C4-2B (cell line): ENCODE data around the gene SWAP70.

ENCODE experiments used
- H3K27ac ChIP-seq: fragments of 450-650 bp; 2 replicates; pipeline ENCODE4 v1.5.1; 2017
- ZFX ChIP-seq: fragments of 450-650 bp; IDR thresholded peaks from 2 replicates; pipeline ENCODE4 v1.6.1; 2017
- TF ChIP-seq, protein P1 (sequence below): fragments of 450-650 bp; conservative IDR thresholded peaks from 2 replicates; pipeline ENCODE4 v1.5.1; 2017; ENCODE audit warnings: mild to moderate bottlenecking

SWAP70 gene

DNA sequence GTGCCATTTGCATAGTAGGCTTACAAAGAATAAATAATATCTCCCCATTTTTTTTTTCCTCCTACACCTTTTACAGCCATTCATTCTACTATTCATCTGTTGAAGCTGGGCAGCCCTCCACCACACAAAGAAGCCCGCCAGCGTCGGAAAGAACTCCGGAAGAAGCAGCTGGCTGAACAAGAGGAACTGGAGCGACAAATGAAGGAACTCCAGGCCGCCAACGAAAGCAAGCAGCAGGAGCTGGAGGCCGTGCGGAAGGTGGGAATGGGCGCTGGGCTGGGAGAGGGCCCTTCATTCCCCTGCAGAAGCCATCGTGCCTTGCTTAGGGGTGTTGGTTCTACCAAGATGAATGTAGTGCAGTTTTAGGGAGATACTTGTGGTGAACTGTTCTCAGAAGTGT is 68.6 kb downstream of the SWAP70 start:
- H3K27ac ChIP-seq, result no peak overlapping the region
- no peak for TF ChIP-seq ZFX
- TF ChIP-seq, protein P1, sequence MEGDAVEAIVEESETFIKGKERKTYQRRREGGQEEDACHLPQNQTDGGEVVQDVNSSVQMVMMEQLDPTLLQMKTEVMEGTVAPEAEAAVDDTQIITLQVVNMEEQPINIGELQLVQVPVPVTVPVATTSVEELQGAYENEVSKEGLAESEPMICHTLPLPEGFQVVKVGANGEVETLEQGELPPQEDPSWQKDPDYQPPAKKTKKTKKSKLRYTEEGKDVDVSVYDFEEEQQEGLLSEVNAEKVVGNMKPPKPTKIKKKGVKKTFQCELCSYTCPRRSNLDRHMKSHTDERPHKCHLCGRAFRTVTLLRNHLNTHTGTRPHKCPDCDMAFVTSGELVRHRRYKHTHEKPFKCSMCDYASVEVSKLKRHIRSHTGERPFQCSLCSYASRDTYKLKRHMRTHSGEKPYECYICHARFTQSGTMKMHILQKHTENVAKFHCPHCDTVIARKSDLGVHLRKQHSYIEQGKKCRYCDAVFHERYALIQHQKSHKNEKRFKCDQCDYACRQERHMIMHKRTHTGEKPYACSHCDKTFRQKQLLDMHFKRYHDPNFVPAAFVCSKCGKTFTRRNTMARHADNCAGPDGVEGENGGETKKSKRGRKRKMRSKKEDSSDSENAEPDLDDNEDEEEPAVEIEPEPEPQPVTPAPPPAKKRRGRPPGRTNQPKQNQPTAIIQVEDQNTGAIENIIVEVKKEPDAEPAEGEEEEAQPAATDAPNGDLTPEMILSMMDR, result no peak

DNA sequence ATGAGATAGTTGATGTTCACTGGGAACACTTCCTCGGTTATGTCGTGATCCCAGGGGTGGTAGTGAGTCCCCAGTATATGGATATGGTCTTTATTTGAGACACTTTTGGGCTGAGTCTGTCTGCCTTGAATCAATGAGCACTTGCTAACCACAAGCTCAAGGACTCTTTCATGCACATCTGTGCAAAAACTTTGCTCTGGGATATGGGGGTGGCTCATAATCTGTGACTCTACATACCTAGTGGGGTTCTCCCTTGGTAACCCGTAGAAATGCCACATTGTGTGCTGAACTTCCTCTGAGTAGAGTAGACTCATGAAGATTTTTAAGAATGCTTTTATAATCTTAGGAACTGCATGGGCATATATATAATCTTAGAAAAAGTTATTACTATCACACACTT is 69.3 kb downstream of the SWAP70 start:
- no peak for TF ChIP-seq ZFX
- TF ChIP-seq, protein P1, result no peak
- H3K27ac ChIP-seq, result no peak overlapping the region

DNA sequence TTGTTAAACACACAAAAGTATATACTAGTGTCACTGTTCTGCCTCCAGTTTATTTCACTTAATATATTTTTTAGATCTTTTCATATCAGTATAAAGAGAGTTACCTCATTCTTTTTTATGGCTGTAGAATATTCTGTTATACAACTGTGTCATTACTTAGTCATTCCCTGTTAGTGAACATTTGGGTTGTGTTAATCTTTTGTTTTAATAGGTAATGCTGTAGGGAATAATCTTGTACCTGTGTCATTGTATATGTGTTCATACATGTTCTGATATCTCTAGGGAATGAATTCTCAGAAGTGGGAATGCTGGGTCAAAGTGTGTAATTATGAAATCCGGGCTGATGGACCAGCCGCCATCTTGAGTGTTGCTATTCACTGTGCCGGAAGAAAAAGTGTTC is 71.4 kb downstream of the SWAP70 start:
- TF ChIP-seq, protein P1, result no peak
- no peak for TF ChIP-seq ZFX
- no peak overlapping the region for H3K27ac ChIP-seq

DNA sequence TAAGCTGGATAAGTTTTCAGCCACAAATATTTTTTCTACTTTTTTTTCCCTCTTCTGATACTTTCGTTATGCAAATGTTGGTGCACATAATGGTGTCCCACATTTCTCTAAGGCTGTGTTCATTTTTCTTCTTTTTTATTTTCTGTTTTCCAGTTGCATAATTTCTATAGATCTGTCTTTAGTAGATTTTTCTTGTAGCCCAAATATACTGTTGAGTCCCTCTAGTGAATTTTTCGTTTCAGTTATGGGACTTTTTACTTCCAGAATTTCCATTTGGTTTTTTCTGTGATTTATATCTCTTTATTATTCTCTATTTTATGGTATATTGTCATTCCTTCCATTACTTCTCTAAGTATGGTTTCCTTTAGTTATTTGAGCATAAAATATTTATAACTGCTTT is 72.0 kb downstream of the SWAP70 start:
- no peak for TF ChIP-seq ZFX
- TF ChIP-seq, protein P1, result no peak
- H3K27ac ChIP-seq, result no peak overlapping the region

DNA sequence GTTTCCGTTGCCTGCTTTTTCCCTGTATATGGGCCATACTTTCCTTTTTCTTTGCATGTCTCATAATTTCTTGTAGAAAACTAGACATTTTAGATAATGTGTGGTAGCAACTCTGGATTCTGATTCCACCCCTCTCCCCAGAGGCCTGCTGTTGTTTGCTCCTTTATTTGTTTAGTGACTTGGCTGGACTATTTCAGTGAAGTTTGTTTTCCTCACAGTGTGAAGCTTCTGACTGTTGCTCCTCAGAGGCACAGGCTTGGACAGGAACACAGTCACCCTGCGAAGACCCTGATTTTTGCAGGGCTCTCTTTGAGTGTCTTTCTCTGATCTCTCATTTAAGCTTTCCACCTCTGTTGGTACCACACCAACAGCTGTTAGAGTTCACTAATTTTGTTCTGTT is 72.5 kb downstream of the SWAP70 start:
- H3K27ac ChIP-seq, result no peak overlapping the region
- TF ChIP-seq, protein P1, result no peak
- no peak for TF ChIP-seq ZFX

DNA sequence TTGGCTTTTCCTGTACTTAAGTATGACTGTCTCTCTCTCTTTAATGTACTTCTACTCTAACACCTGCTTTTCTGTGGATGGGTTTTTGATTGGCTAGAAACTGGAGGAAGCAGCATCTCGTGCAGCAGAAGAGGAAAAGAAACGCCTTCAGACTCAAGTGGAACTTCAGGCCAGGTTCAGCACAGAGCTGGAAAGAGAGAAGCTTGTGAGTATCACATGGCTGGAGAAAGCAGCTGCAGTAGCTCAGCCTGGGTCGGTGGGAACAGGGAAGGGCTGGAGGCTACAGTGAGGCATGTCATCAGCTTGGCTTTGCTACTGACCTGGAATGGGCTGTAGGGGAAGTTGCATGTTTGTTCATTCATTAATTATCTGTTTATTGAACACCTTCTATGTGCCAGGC is 74.2 kb downstream of the SWAP70 start:
- no peak overlapping the region for H3K27ac ChIP-seq
- no peak for TF ChIP-seq ZFX
- TF ChIP-seq, protein P1, result no peak

DNA sequence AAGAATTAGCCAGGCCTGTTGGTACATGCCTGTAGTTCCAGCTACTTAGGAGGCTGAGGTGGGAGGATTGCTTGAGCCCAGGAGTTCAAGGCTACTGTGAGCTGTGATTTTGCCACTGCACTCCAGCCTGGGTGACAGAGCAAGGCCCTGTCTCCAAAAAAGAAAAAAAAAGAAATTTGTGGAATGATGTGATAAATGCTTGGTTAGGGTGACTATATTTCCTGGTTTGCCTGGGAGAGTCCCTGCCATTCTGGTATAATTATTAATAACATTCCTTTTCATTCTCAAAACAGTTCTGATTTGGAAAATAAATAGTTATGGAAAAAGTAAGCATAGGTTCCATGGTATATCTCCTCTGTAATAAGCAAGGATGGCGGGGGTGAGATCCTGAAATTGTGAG is 74.8 kb downstream of the SWAP70 start:
- H3K27ac ChIP-seq, result no peak overlapping the region
- no peak for TF ChIP-seq ZFX
- TF ChIP-seq, protein P1, result no peak
